Mesendoderm (in vitro differentiated cells): ENCODE results near the gene BAHCC1.

Experiments
- DNase-seq: peaks from one replicate; pipeline ENCODE4 v3.0.0; 2013
- H2AK5ac ChIP-seq: 2 replicates; pipeline ENCODE4 v1.6.1; 2013; ENCODE audit warnings: low read length, inconsistent platforms
- H2BK120ac ChIP-seq: 2 replicates; pipeline ENCODE4 v1.6.1; 2013; ENCODE audit warnings: low read depth, mild to moderate bottlenecking, low read length, moderate library complexity, mixed read lengths
- H2BK15ac ChIP-seq: replicated peaks from 2 replicates; pipeline ENCODE4 v1.6.1; 2013; ENCODE audit warnings: low read depth, mild to moderate bottlenecking, moderate library complexity
- H2BK5ac ChIP-seq: 2 replicates; pipeline ENCODE4 v1.6.1; 2013; ENCODE audit warnings: low read length, inconsistent platforms
- H3K18ac ChIP-seq: 2 replicates; pipeline ENCODE4 v1.6.1; 2013; ENCODE audit warnings: mild to moderate bottlenecking, low read length, mixed read lengths
- H3K23ac ChIP-seq: one replicate; pipeline ENCODE4 v1.6.1; 2013; ENCODE audit warnings: low read length
- H3K27ac ChIP-seq: 2 replicates; pipeline ENCODE4 v1.5.1; 2013; ENCODE audit warnings: low read depth, mild to moderate bottlenecking, inconsistent platforms, low read length, moderate library complexity
- H3K27me3 ChIP-seq: 2 replicates; pipeline ENCODE4 v1.6.1; 2013; ENCODE audit warnings: low read length, control low read depth, mild to moderate bottlenecking, inconsistent platforms; ENCODE audit not compliant: insufficient read depth, poor library complexity
- H3K36me3 ChIP-seq: 2 replicates; pipeline ENCODE4 v1.6.1; 2013; ENCODE audit warnings: low read length, inconsistent platforms; ENCODE audit not compliant: control insufficient read depth, insufficient read depth
- H3K4ac ChIP-seq: one replicate; pipeline ENCODE4 v1.6.1; 2013; ENCODE audit warnings: low read depth, mild to moderate bottlenecking, low read length, moderate library complexity
- H3K4me1 ChIP-seq: 2 replicates; pipeline ENCODE4 v1.6.1; 2013; ENCODE audit warnings: low read depth, low read length, inconsistent platforms; ENCODE audit not compliant: control insufficient read depth
- H3K4me2 ChIP-seq: 2 replicates; pipeline ENCODE4 v1.6.1; 2013; ENCODE audit warnings: low read length
- H3K4me3 ChIP-seq: 2 replicates; pipeline ENCODE4 v1.5.1; 2013; ENCODE audit warnings: mild to moderate bottlenecking, low read length
- H3K56ac ChIP-seq: one replicate; pipeline ENCODE4 v1.6.1; 2013; ENCODE audit warnings: low read length
- H3K79me1 ChIP-seq: 2 replicates; pipeline ENCODE4 v1.6.1; 2013; ENCODE audit warnings: low read length, inconsistent platforms
- H3K79me2 ChIP-seq: 2 replicates; pipeline ENCODE4 v1.6.1; 2013; ENCODE audit warnings: mild to moderate bottlenecking, low read length; ENCODE audit not compliant: control insufficient read depth, insufficient read depth
- H3K9ac ChIP-seq: 2 replicates; pipeline ENCODE4 v1.6.1; 2013; ENCODE audit warnings: low read length, inconsistent platforms
- H4K5ac ChIP-seq: one replicate; pipeline ENCODE4 v1.6.1; 2013; ENCODE audit warnings: low read length
- H4K8ac ChIP-seq: one replicate; pipeline ENCODE4 v1.6.1; 2013; ENCODE audit warnings: low read depth, mild to moderate bottlenecking, control low read depth, low read length, moderate library complexity
- whole genome bisulfite sequencing: extraction: QIAGEN DNeasy Blood & Tissue Kit; methylation state at CpG from one replicate; pipeline ENCODE4 v1.1.7; 2013; ENCODE audit warnings: low lambda C conversion rate, missing lambda C conversion rate; ENCODE audit not compliant: insufficient coverage; ENCODE audit errors: extremely low coverage; 5-methylcytosine and 5-hydroxymethylcytosine counted together

Gene BAHCC1

GRCh38 chr17:81383504-81384421 is 11.5 kb upstream of the BAHCC1 start:
- Histone ChIP-seq H2BK120ac (no peak overlapping the region), H3K4me2 (no peak overlapping the region), H3K79me2 (no peaks in the 10 kb centered on the region), H3K9ac (no peak overlapping the region), H3K56ac (no peak overlapping the region), H3K23ac (no peak overlapping the region), H3K18ac (no peak overlapping the region), H3K27me3 (peaks cover 5% of the 10 kb centered on the region), H3K4ac (no peak overlapping the region), H4K8ac (no peak overlapping the region), H3K4me1 (no peaks in the 10 kb centered on the region), H3K79me1 (no peaks in the 10 kb centered on the region), H3K36me3 (no peaks in the 10 kb centered on the region), H2AK5ac (no peak overlapping the region), H2BK15ac (no peak overlapping the region), H3K27ac (no peak overlapping the region), H2BK5ac (no peak overlapping the region), H4K5ac (no peak overlapping the region), H3K4me3 (no peak overlapping the region)
- DNase-seq, result no peak
- WGBS, result no CpG with 5 or more reads among the region's 32 CpGs

GRCh38 chr17:81384929-81385319 is 10.3 kb upstream of the BAHCC1 start:
- Histone ChIP-seq H3K9ac (no peak overlapping the region), H3K23ac (no peak overlapping the region), H2AK5ac (no peak overlapping the region), H2BK5ac (no peak overlapping the region), H2BK15ac (no peak overlapping the region), H3K27ac (no peak overlapping the region), H3K18ac (no peak overlapping the region), H3K79me2 (no peaks in the 10 kb centered on the region), H4K5ac (no peak overlapping the region), H3K4ac (no peak overlapping the region), H3K36me3 (no peaks in the 10 kb centered on the region), H3K56ac (no peak overlapping the region), H3K4me2 (no peak overlapping the region), H3K4me3 (no peak overlapping the region), H3K27me3 (peaks cover 5% of the 10 kb centered on the region), H4K8ac (no peak overlapping the region), H3K79me1 (no peaks in the 10 kb centered on the region), H3K4me1 (peaks cover 3% of the 10 kb centered on the region), H2BK120ac (no peak overlapping the region)
- no peak for DNase-seq
- no CpG with 5 or more reads among the region's 7 CpGs for WGBS

GRCh38 chr17:81385320-81386111 is 9.7 kb upstream of the BAHCC1 start:
- Histone ChIP-seq H3K27me3 (peaks cover 5% of the 10 kb centered on the region), H2BK120ac (no peak overlapping the region), H3K4me3 (no peak overlapping the region), H2BK5ac (no peak overlapping the region), H3K79me2 (no peaks in the 10 kb centered on the region), H3K79me1 (no peaks in the 10 kb centered on the region), H3K4me1 (peaks cover 8% of the 10 kb centered on the region), H4K8ac (no peak overlapping the region), H2BK15ac (no peak overlapping the region), H3K56ac (no peak overlapping the region), H4K5ac (no peak overlapping the region), H3K4ac (no peak overlapping the region), H3K18ac (no peak overlapping the region), H2AK5ac (no peak overlapping the region), H3K4me2 (no peak overlapping the region), H3K27ac (no peak overlapping the region), H3K9ac (no peak overlapping the region), H3K23ac (no peak overlapping the region), H3K36me3 (no peaks in the 10 kb centered on the region)
- no CpG with 5 or more reads among the region's 24 CpGs for WGBS
- DNase-seq, result no peak

- no CpG with 5 or more reads among the region's 15 CpGs for WGBS
- Histone ChIP-seq H3K56ac (peak overlapping the region; percentile 87), H3K4me1 (peaks cover 9% of the 10 kb centered on the region), H4K5ac (no peak overlapping the region), H2BK120ac (no peak overlapping the region), H3K4me2 (no peak overlapping the region), H3K9ac (peak overlapping the region; percentile 35), H3K79me1 (no peaks in the 10 kb centered on the region), H2BK15ac (no peak overlapping the region), H3K27me3 (peaks cover 5% of the 10 kb centered on the region), H3K4ac (no peak overlapping the region), H3K27ac (no peak overlapping the region), H4K8ac (no peak overlapping the region), H3K4me3 (no peak overlapping the region), H2BK5ac (no peak overlapping the region), H3K18ac (peak overlapping the region; percentile 69), H3K23ac (peak overlapping the region; percentile 66), H2AK5ac (peak overlapping the region; percentile 45), H3K79me2 (no peaks in the 10 kb centered on the region), H3K36me3 (no peaks in the 10 kb centered on the region)
- DNase-seq, result peak; percentile 38
These were observed 9.1 kb upstream of the BAHCC1 start for GRCh38 chr17:81386141-81386645.

GRCh38 chr17:81386646-81387099 is 8.6 kb upstream of the BAHCC1 start:
- peak overlapping the region; percentile 66 for H3K4ac ChIP-seq
- H3K23ac ChIP-seq, result no peak overlapping the region
- no peak overlapping the region for H2BK120ac ChIP-seq
- H3K56ac ChIP-seq, result peak overlapping the region; percentile 87
- no peaks in the 10 kb centered on the region for H3K36me3 ChIP-seq
- peak overlapping the region; percentile 69 for H3K18ac ChIP-seq
- no peak overlapping the region for H3K27ac ChIP-seq
- H3K4me2 ChIP-seq, result peak overlapping the region; percentile 83
- H3K4me3 ChIP-seq, result no peak overlapping the region
- H3K79me1 ChIP-seq, result peaks cover 5% of the 10 kb centered on the region
- H2BK15ac ChIP-seq, result no peak overlapping the region
- H2BK5ac ChIP-seq, result no peak overlapping the region
- H4K8ac ChIP-seq, result no peak overlapping the region
- H3K4me1 ChIP-seq, result peaks cover 9% of the 10 kb centered on the region
- H3K9ac ChIP-seq, result peak overlapping the region; percentile 75
- no peak overlapping the region for H4K5ac ChIP-seq
- H3K79me2 ChIP-seq, result peaks cover 1% of the 10 kb centered on the region
- no peak for DNase-seq
- no peak overlapping the region for H2AK5ac ChIP-seq
- WGBS, result no CpG with 5 or more reads among the region's 60 CpGs
- H3K27me3 ChIP-seq, result peaks cover 6% of the 10 kb centered on the region
